Osteoblast (primary cell): Measurements from ENCODE around the gene CETP. TPM values are rescaled to one million over a fixed set of nuclear protein-coding genes. Genes with fewer than 3 reads are reported as not detected.

Source experiments
- DNase-seq: peaks from one replicate; pipeline ENCODE4 v3.0.0; 2011; ENCODE audit warnings: low spot score, mixed read lengths; ENCODE audit not compliant: insufficient read length; ENCODE audit errors: missing footprints
- H2AFZ ChIP-seq: 2 replicates; pipeline ENCODE4 v1.6.0; 2011; ENCODE audit warnings: mild to moderate bottlenecking, low read length
- H3K27ac ChIP-seq: 2 replicates; pipeline ENCODE4 v1.5.1; 2011; ENCODE audit warnings: mild to moderate bottlenecking, low read depth, low read length, moderate library complexity
- H3K27me3 ChIP-seq: 2 replicates; pipeline ENCODE4 v1.6.0; 2012; ENCODE audit warnings: mild to moderate bottlenecking, control low read depth, inconsistent platforms, low read length, moderate library complexity; ENCODE audit not compliant: insufficient read depth
- H3K36me3 ChIP-seq: 2 replicates; pipeline ENCODE4 v1.5.1; 2011; ENCODE audit warnings: mild to moderate bottlenecking, low read length, control low read depth, moderate library complexity; ENCODE audit not compliant: insufficient read depth
- H3K4me1 ChIP-seq: 2 replicates; pipeline ENCODE4 v1.5.1; 2011; ENCODE audit warnings: mild to moderate bottlenecking, low read length, control low read depth, moderate library complexity; ENCODE audit not compliant: insufficient read depth
- H3K4me2 ChIP-seq: 2 replicates; pipeline ENCODE4 v1.6.0; 2011; ENCODE audit warnings: mild to moderate bottlenecking, low read length; ENCODE audit not compliant: insufficient read depth
- H3K4me3 ChIP-seq: fragments of 200-600 bp; sonication (generic); 3 replicates; pipeline ENCODE4 v1.5.1; 2012; ENCODE audit warnings: mild to moderate bottlenecking, low read length, inconsistent platforms; ENCODE audit not compliant: insufficient read depth
- H3K79me2 ChIP-seq: 2 replicates; pipeline ENCODE4 v1.6.0; 2012; ENCODE audit warnings: mild to moderate bottlenecking, low read length, control low read depth, inconsistent platforms; ENCODE audit not compliant: insufficient read depth
- H3K9me3 ChIP-seq: 2 replicates; pipeline ENCODE4 v1.5.1; 2011; ENCODE audit warnings: low read depth, low read length, control low read depth
- H4K20me1 ChIP-seq: 2 replicates; pipeline ENCODE4 v1.6.0; 2012; ENCODE audit warnings: mild to moderate bottlenecking, low read length, control low read depth; ENCODE audit not compliant: insufficient read depth
- total RNA-seq: library from RNA; depleted of rRNA; stranded (reverse); fragments of >200 nt; gene quantifications from 2 replicates; pipeline ENCODE4 v1.2.3, GENCODE V29; 2012
- TF ChIP-seq, protein P1 (sequence below): IDR thresholded peaks from 2 replicates; pipeline ENCODE4 v1.5.1; 2011; ENCODE audit warnings: mild to moderate bottlenecking, low read depth, low read length, moderate library complexity; ENCODE audit errors: extremely low read depth

CETP gene
- total RNA-seq, 1 donor: not detected

DNA sequence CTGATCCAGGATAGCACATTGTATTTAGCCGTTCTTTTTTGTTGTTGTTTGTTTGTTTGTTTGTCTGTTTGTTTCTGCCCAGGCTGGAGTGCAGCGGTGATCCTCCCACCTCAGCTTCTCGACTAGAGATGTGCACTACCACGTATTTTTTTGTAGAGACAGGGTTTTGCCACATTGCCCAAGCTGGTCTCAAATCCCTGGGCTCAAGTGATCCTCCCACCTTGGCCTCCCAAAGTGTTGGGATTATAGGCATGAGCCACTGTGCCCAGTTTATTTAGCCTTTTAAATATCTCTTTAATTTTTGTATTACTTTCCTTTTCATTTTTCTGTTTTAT is 18.4 kb downstream of the CETP start:
- H3K27me3 ChIP-seq: no peaks in the 10 kb centered on the region
- H2AFZ ChIP-seq: no peak overlapping the region
- TF ChIP-seq, protein P1, sequence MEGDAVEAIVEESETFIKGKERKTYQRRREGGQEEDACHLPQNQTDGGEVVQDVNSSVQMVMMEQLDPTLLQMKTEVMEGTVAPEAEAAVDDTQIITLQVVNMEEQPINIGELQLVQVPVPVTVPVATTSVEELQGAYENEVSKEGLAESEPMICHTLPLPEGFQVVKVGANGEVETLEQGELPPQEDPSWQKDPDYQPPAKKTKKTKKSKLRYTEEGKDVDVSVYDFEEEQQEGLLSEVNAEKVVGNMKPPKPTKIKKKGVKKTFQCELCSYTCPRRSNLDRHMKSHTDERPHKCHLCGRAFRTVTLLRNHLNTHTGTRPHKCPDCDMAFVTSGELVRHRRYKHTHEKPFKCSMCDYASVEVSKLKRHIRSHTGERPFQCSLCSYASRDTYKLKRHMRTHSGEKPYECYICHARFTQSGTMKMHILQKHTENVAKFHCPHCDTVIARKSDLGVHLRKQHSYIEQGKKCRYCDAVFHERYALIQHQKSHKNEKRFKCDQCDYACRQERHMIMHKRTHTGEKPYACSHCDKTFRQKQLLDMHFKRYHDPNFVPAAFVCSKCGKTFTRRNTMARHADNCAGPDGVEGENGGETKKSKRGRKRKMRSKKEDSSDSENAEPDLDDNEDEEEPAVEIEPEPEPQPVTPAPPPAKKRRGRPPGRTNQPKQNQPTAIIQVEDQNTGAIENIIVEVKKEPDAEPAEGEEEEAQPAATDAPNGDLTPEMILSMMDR: no peak
- H3K9me3 ChIP-seq: no peaks in the 10 kb centered on the region
- H3K36me3 ChIP-seq: no peaks in the 10 kb centered on the region
- no peak overlapping the region for H3K4me3 ChIP-seq
- H4K20me1 ChIP-seq: no peaks in the 10 kb centered on the region
- H3K27ac ChIP-seq: no peak overlapping the region
- H3K4me1 ChIP-seq: peaks cover 4% of the 10 kb centered on the region
- DNase-seq: no peak
- H3K79me2 ChIP-seq: no peaks in the 10 kb centered on the region
- H3K4me2 ChIP-seq: no peak overlapping the region

- no peaks in the 10 kb centered on the region for H3K36me3 ChIP-seq
- no peak for DNase-seq
- H3K27ac ChIP-seq: no peak overlapping the region
- no peak overlapping the region for H3K4me2 ChIP-seq
- TF ChIP-seq, protein P1: no peak
- no peaks in the 10 kb centered on the region for H3K79me2 ChIP-seq
- H2AFZ ChIP-seq: no peak overlapping the region
- no peaks in the 10 kb centered on the region for H3K9me3 ChIP-seq
- no peaks in the 10 kb centered on the region for H3K27me3 ChIP-seq
- H3K4me1 ChIP-seq: peaks cover 13% of the 10 kb centered on the region
- no peak overlapping the region for H3K4me3 ChIP-seq
- no peaks in the 10 kb centered on the region for H4K20me1 ChIP-seq
Measured at GRCh38 chr16:56980792-56981724, 19.3 kb downstream of the CETP start.

GRCh38 chr16:56981729-56982271 is 20.1 kb downstream of the CETP start:
- TF ChIP-seq, protein P1: no peak
- H3K36me3 ChIP-seq: no peaks in the 10 kb centered on the region
- H3K4me1 ChIP-seq: peaks cover 15% of the 10 kb centered on the region
- H3K4me3 ChIP-seq: no peak overlapping the region
- H4K20me1 ChIP-seq: no peaks in the 10 kb centered on the region
- DNase-seq: no peak
- no peak overlapping the region for H3K4me2 ChIP-seq
- no peak overlapping the region for H2AFZ ChIP-seq
- no peaks in the 10 kb centered on the region for H3K79me2 ChIP-seq
- H3K9me3 ChIP-seq: no peaks in the 10 kb centered on the region
- no peaks in the 10 kb centered on the region for H3K27me3 ChIP-seq
- no peak overlapping the region for H3K27ac ChIP-seq

DNA sequence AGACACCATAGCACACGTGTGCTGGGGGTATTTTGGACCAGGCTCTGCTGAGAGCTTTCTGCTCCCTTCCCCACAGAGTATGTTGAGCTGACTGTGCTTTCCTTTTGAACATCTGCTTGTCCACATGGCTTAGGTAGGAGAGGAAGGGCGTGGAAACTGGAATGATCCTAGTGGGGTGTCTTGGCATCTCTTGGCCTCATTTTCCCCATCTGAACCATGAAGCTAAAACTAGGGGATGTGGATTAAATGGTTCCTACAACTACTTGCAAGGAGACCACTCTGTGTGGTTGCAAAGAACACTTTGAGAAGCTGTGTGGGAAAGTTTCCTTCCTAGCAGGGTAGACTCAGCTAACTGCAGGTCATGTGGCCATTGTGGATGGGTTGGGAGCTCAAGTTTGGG is 20.9 kb downstream of the CETP start:
- H3K79me2 ChIP-seq: peaks cover 4% of the 10 kb centered on the region
- no peak overlapping the region for H3K4me3 ChIP-seq
- no peaks in the 10 kb centered on the region for H3K27me3 ChIP-seq
- TF ChIP-seq, protein P1: no peak
- no peak overlapping the region for H2AFZ ChIP-seq
- H3K4me2 ChIP-seq: no peak overlapping the region
- H3K36me3 ChIP-seq: no peaks in the 10 kb centered on the region
- H3K4me1 ChIP-seq: peaks cover 15% of the 10 kb centered on the region
- no peak for DNase-seq
- no peaks in the 10 kb centered on the region for H3K9me3 ChIP-seq
- no peaks in the 10 kb centered on the region for H4K20me1 ChIP-seq
- no peak overlapping the region for H3K27ac ChIP-seq
